GM23338 (cell line): ENCODE data around the gene GNAT2. TPM values are rescaled to one million over a fixed set of nuclear protein-coding genes. Genes with fewer than 3 reads are reported as not detected.

Experiments used
- CREB1 ChIP-seq: fragments of 250-450 bp; sonication (Bioruptor Pico); IDR thresholded peaks from 2 replicates; pipeline ENCODE4 v1.5.0; 2020; ENCODE audit warnings: low read depth, mild to moderate bottlenecking, moderate library complexity
- EZH2 ChIP-seq: fragments of 200-600 bp; sonication (generic); IDR thresholded peaks from one replicate; pipeline ENCODE4 v1.8.0; 2017; ENCODE audit warnings: antibody characterized with exemption, mild to moderate bottlenecking, low read depth; ENCODE audit not compliant: unreplicated experiment
- EZH2phosphoT487 ChIP-seq: fragments of 200-600 bp; sonication (generic); IDR thresholded peaks from one replicate; pipeline ENCODE4 v1.8.1; 2018; ENCODE audit warnings: antibody characterized with exemption; ENCODE audit not compliant: unreplicated experiment
- JUNB ChIP-seq: IDR thresholded peaks from one replicate; pipeline ENCODE4 v1.6.1; 2016; ENCODE audit warnings: antibody characterized with exemption; ENCODE audit not compliant: unreplicated experiment
- NANOG ChIP-seq: IDR thresholded peaks from 2 replicates; pipeline ENCODE4 v1.6.1; 2016; ENCODE audit warnings: antibody characterized with exemption, borderline replicate concordance
- POLR2AphosphoS5 ChIP-seq: IDR thresholded peaks from 2 replicates; pipeline ENCODE4 v1.6.1; 2016; ENCODE audit warnings: antibody characterized with exemption, low read depth
- STAT1 ChIP-seq: IDR thresholded peaks from one replicate; pipeline ENCODE4 v1.6.1; 2016; ENCODE audit warnings: antibody characterized with exemption; ENCODE audit not compliant: unreplicated experiment
- ZNF114 ChIP-seq: fragments of 250-450 bp; sonication (Bioruptor Pico); IDR thresholded peaks from 2 replicates; pipeline ENCODE4 v1.5.0; 2020; ENCODE audit warnings: mild to moderate bottlenecking, moderate library complexity
- ZNF331 ChIP-seq: fragments of 250-450 bp; sonication (Bioruptor Pico); IDR thresholded peaks from 2 replicates; pipeline ENCODE4 v1.5.0; 2020; ENCODE audit warnings: low read depth, mild to moderate bottlenecking, moderate library complexity
- polyA plus RNA-seq: library from polyadenylated mRNA; unstranded; fragments of >200 nt; fragmentation: Nextera tagmentation; extraction: Ambion mirVana; gene quantifications from 2 replicates; pipeline ENCODE4 v1.2.1, GENCODE V29; 2016
- total RNA-seq: library from RNA; depleted of rRNA; stranded (reverse); fragments of >200 nt; shearing (Covaris generic); gene quantifications from 2 replicates; pipeline ENCODE4 v1.2.3, GENCODE V29; 2014
- TF ChIP-seq, protein P1 (sequence below): fragments of 250-450 bp; sonication (Bioruptor Pico); IDR thresholded peaks from 2 replicates; pipeline ENCODE4 v1.5.0; 2020; ENCODE audit warnings: mild to moderate bottlenecking, moderate library complexity
- TF ChIP-seq, protein P2 (sequence below): IDR thresholded peaks from 2 replicates; pipeline ENCODE4 v1.6.1; 2016; ENCODE audit warnings: antibody characterized with exemption

The GNAT2 gene
- total and polyA plus RNA-seq, 2 experiments from 2014 or later, result 0.21 TPM; not detected in 1

DNA sequence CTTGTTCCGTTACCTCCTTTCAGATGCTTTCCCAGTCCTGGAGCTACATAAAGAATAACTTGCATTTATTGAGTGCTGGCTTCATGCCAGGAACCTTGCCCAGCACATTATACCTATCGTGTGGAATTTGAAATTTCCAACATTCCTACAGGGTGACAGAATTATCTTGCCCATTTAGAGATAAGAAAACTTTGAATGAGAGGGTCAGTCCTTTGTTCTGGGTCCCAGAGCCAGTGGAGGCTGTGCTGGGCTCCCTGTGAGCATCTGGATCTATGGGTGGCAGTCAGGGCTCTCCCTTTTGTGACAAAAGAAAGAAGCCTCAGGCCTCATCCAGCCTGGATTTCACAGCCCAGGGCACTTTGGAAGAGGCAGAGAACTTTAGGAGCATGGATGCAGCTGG is 39.7 kb upstream of the GNAT2 start (continued):
- TF ChIP-seq, protein P1, sequence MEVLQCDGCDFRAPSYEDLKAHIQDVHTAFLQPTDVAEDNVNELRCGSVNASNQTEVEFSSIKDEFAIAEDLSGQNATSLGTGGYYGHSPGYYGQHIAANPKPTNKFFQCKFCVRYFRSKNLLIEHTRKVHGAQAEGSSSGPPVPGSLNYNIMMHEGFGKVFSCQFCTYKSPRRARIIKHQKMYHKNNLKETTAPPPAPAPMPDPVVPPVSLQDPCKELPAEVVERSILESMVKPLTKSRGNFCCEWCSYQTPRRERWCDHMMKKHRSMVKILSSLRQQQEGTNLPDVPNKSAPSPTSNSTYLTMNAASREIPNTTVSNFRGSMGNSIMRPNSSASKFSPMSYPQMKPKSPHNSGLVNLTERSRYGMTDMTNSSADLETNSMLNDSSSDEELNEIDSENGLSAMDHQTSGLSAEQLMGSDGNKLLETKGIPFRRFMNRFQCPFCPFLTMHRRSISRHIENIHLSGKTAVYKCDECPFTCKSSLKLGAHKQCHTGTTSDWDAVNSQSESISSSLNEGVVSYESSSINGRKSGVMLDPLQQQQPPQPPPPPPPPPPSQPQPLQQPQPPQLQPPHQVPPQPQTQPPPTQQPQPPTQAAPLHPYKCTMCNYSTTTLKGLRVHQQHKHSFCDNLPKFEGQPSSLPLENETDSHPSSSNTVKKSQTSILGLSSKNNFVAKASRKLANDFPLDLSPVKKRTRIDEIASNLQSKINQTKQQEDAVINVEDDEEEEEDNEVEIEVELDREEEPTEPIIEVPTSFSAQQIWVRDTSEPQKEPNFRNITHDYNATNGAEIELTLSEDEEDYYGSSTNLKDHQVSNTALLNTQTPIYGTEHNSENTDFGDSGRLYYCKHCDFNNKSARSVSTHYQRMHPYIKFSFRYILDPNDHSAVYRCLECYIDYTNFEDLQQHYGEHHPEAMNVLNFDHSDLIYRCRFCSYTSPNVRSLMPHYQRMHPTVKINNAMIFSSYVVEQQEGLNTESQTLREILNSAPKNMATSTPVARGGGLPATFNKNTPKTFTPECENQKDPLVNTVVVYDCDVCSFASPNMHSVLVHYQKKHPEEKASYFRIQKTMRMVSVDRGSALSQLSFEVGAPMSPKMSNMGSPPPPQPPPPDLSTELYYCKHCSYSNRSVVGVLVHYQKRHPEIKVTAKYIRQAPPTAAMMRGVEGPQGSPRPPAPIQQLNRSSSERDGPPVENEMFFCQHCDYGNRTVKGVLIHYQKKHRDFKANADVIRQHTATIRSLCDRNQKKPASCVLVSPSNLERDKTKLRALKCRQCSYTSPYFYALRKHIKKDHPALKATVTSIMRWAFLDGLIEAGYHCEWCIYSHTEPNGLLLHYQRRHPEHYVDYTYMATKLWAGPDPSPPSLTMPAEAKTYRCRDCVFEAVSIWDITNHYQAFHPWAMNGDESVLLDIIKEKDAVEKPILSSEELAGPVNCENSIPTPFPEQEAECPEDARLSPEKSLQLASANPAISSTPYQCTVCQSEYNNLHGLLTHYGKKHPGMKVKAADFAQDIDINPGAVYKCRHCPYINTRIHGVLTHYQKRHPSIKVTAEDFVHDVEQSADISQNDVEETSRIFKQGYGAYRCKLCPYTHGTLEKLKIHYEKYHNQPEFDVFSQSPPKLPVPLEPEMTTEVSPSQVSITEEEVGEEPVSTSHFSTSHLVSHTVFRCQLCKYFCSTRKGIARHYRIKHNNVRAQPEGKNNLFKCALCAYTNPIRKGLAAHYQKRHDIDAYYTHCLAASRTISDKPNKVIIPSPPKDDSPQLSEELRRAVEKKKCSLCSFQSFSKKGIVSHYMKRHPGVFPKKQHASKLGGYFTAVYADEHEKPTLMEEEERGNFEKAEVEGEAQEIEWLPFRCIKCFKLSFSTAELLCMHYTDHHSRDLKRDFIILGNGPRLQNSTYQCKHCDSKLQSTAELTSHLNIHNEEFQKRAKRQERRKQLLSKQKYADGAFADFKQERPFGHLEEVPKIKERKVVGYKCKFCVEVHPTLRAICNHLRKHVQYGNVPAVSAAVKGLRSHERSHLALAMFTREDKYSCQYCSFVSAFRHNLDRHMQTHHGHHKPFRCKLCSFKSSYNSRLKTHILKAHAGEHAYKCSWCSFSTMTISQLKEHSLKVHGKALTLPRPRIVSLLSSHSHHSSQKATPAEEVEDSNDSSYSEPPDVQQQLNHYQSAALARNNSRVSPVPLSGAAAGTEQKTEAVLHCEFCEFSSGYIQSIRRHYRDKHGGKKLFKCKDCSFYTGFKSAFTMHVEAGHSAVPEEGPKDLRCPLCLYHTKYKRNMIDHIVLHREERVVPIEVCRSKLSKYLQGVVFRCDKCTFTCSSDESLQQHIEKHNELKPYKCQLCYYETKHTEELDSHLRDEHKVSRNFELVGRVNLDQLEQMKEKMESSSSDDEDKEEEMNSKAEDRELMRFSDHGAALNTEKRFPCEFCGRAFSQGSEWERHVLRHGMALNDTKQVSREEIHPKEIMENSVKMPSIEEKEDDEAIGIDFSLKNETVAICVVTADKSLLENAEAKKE (CRISPR knock-in tag), result no peak
- no peak for TF ChIP-seq STAT1
- no peak for TF ChIP-seq ZNF114 (CRISPR knock-in tag)
- no peak for TF ChIP-seq POLR2AphosphoS5
- TF ChIP-seq CREB1, result no peak
- no peak for TF ChIP-seq JUNB
- TF ChIP-seq NANOG, result no peak
- TF ChIP-seq EZH2, result no peak
- TF ChIP-seq, protein P2, sequence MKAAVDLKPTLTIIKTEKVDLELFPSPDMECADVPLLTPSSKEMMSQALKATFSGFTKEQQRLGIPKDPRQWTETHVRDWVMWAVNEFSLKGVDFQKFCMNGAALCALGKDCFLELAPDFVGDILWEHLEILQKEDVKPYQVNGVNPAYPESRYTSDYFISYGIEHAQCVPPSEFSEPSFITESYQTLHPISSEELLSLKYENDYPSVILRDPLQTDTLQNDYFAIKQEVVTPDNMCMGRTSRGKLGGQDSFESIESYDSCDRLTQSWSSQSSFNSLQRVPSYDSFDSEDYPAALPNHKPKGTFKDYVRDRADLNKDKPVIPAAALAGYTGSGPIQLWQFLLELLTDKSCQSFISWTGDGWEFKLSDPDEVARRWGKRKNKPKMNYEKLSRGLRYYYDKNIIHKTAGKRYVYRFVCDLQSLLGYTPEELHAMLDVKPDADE, result no peak
- TF ChIP-seq EZH2phosphoT487, result no peak
- no peak for TF ChIP-seq ZNF331 (CRISPR knock-in tag)
